COLO829 (cell line): ENCODE measurements around the gene FBXO38.
"Not testable (repeated sequence)": the region's sequence is repeated elsewhere in the genome, so short reads cannot be mapped to it uniquely, and the experiment has no call there.

Experiments used
- DNase-seq: peaks from one replicate; pipeline ENCODE4 v3.0.0; 2012; ENCODE audit warnings: low spot score

FBXO38 gene

DNA sequence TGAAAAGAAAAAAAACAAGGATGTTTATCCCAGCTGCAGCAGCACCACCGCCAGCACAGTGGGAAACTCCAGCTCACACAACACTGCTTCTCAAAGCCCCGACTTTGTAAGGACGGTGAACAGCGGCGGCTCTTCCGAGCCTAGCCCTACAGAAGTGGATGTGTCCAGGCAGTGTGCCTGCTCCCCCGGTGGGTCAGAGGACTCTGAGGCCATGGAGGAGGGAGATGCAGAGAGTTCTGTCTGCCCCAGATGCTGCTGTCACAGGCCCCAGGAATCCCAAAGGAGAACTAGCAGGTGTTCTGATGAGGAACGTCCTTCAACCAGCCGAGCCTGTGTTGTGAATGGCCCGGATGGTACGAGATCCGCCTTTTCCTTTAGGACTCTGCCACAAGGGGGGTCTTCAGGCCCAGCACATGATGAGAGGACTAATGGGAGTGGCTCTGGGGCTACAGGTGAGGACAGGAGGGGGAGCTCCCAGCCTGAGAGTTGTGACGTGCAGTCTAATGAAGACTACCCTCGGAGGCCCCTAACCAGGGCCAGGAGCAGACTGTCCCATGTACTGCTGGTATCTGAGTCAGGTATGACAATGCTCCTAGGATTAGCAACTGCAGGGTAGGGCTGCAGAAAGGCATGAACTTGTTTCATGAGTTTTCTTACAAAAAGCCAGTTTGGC lies 43.7 kb downstream of the FBXO38 start:
- no peak for DNase-seq

DNA sequence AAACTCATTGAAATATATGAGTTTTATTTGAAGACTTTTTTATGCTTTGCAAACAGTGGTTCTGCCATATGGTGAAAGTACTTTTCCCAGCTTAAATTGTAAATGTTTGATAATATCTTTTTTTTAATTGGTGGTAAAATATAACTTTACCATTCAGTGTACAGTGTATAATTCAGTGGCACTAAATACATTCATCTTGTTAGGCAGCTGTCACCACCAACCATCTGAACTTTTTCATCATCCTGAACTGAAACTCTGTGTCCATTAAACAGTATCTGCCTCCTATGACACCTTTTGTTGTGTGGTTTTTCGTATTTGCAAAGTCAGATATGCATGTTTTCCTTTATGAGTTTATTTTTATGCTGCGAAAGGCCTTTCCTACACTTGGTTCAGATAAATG lies 45.1 kb downstream of the FBXO38 start:
- no peak for DNase-seq

DNA sequence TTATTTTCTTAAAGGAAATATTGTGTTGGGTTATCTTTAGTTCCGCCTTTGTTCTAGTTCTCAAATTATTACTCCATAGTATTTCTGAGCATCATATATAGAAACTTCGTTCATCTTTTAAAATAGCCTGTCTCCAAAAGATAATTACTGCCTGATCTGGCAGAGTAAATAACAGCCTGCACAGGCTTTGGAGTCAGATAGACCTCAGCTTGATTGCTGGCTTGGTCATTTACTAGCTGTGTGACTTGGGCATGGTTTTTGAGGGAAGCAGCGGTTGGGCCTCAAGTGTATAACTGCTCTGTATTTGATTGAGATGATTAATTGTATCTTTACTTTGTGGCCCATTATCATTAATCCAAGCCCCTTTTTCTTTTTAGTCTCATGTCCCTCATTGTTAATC lies 50.1 kb downstream of the FBXO38 start:
- DNase-seq = no peak

DNA sequence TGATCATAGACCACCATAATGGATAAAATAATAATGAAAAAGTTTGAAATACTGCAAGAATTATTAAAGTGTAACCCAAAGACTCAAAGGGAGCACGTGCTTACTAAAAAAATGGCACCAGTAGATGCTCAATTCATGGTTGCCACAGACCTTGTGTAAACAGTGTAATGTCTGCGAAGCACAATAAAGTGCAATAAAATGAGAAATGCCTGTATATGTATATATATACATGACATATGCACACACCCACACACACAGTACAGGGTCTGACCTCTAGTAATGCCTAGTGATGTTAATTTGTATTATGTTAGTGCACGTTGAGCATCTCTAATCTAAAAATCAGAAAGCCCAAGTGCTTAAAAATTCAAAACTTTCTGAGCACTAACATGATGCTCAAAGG lies 52.3 kb downstream of the FBXO38 start:
- no peak for DNase-seq

DNA sequence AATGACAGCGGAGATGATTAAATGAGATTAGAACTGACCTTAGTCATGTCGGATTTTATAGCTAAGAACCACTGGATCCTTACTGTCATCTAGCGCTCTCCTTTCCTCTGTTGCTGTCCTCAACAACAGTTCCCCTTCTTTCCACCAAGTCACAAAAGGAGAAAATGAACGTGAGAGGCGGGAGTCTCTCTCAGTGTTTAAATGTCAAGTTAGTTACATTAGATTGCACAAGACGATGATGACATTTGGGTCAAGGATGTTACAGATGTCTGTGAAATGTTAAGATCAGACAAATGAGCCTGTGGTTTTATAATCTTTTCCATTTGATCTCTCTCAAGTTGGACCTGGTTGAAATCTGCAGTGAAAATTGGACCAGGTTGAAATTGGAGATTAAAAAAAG lies 53.5 kb downstream of the FBXO38 start:
- DNase-seq = no peak

DNA sequence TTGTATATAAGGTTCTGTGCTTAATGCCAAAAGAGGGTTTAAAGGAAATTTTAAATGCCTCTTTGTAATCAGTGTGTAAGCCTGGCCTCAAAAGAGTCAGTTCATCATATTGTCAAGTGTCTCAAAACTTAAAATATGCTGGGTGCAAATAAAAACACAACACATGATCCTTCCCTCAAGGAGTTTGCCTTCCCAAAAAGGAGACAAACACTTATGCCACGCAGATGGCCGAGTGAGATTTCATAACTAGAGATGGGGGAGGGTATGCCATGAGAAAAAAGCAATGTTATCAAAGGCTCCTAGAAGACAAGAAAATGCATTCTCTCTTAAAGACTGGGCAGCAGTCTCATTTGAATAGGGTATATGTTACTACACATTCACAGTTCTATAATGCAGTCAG lies 55.2 kb downstream of the FBXO38 start:
- DNase-seq = no peak

DNA sequence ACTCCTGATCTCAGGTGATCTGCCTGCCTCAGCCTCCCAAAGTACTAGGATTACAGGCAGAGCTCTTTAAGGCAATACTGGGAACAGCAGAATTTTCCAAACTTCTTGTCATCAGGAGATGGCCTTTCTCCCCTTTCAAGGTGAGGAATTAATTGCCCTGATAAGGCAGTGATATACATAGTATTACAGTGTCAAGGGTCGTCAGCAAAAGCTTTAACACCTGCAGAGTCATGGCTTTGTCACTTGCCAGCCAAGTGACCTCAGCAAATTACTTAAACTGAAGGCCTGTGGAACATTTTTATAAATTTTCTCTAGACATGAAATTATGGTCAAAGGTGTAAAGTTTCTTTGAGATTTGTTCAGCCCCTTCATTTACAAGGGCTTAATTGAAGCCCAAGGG lies 59.5 kb downstream of the FBXO38 start:
- no peak for DNase-seq

DNA sequence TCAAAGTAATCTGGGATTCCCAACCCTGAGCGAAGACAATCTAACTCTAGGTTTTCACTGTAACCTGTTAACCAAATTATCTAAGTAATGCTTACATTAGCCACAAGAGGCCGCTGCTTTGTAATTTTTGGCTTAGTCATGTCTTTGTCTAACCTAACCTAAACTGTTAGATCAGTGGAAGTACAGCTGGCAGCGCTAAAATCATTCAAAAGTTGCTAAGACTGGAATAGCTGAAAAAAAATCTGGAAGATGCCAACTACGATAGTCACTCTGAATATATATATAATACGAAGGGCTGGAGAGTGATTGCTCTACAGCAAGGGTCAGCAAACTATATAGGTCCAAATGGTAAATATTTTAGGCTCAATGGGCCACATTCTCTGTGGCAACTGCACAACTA lies 60.2 kb downstream of the FBXO38 start:
- peak; percentile 45 for DNase-seq

DNA sequence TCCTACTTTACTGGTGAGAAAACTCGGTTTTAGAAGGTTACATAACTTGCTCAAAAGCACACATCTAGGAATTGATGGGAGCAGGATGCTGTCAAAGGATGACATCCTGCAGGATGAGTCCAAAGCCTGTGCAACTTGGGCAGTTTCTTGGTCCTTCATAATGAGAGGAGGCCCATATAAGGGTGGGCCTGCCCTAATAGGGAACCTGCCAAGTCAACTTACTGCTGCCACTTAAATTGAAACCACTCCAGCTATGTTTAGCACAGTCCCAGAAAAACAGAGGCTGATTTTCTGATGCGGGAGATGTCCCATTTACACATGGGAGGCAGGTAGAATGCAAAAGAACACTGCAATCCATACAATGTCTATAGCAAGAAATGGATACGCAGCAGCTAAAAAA lies 61.8 kb downstream of the FBXO38 start:
- no peak for DNase-seq

DNA sequence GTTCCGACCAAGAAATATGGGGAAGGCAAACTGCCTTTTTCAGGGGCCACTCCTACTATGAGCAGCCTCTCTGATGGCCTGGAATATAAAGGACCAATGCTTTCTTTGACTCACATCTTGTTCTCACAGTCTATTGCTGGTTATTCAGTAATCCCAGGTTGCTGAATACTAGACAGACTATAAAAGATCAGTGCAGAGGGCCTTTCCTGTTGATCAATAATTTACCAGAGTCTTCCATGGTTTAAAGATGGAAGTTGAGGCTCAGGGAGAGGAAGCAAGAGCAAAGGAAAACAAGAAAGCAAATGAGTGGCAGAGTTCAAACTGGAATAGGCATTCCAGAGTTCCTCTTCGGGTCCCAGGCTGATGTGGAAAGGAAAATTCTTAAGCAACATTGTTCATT lies 62.9 kb downstream of the FBXO38 start:
- DNase-seq = no peak

DNA sequence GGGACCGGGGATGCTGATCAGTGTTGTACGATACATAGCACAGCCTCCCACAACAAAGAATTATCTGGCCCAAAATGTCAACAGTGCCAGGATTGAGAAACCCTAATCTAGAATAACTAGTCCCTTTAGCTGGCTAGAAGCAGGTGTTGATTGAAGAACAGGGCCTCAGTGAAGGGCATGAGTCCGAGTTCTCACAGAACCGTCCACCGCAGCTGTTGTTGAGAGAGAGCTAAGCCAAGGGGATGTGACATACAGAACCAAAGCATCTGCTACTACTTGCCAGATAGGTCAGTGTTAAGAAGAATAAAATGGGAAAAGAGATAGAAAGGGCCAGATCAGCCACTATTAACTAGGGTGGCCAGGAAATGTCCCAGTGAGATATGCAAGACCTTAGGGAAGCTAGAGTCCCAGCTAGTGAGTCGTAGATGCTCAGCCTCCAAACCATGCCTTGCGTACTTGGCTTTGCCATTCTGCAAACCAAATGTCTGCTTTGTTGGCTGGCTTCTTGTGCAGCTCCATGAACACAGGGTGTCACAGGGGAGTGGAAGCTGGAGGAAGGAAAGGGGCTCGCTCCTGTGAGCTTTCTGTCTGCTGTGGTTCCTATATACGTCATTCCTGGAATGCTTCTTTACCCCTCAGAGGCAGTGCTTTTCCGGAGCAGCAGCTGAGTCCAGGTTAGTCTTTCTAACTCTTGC lies 68.9 kb downstream of the FBXO38 start:
- DNase-seq = no peak

DNA sequence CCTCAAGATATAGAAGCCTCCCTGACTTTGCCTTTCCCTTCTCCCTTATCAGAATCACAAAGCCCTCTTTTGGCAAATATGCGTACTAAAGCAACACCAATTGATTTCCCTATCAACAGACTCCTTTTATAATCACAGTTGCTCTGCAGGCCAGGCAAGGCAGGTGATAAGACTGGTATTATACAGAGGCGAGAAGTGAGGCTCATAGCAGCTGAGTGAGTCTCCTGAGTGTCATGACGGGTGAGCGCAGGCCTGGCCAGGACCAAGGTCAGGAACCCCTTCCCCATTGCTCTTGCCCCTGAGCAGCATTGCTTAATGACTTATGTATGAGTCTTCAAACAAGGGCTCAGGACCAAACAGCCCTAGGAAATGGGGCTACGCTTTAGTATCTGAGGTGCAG lies 70.8 kb downstream of the FBXO38 start:
- DNase-seq = no peak

DNA sequence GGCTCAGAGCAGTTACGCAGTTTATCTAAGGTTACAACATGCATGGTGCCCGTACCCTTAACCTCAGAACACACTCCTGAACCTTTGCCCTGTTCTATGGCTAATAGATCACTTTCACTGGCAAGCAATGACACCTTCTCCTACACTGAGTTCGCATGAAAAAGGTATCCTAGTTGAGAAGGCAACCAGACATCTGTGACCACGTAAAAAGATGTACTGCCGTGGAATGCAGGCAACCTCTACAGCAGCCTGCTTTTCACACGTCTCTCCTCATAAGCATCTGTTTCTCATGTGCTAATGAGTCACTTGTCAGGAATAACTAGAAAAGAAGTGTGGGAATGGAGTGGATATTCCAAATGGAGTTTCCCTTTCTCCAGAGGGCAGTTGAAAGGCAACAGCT lies 71.4 kb downstream of the FBXO38 start:
- no peak for DNase-seq

DNA sequence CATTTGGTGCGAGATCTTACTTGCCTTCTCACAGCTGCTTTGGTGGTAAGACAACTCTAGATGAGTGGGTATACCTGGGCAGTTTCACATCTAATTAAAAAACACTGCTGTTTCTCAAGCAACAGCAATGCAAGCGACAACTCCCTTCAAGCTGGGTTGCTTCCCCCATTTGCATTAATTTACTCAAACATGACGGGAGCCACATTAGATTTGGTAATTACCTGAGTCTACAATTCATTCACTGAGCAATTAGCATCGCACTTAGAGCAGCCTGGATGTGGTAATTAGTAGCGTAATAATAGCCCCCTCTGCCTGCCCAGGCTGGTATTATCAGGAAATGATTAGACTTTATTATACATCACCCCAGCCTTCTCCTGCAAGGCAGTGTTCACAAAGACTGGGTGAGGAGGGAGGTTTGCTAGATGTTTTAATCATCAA lies 73.4 kb downstream of the FBXO38 start:
- DNase-seq = no peak

DNA sequence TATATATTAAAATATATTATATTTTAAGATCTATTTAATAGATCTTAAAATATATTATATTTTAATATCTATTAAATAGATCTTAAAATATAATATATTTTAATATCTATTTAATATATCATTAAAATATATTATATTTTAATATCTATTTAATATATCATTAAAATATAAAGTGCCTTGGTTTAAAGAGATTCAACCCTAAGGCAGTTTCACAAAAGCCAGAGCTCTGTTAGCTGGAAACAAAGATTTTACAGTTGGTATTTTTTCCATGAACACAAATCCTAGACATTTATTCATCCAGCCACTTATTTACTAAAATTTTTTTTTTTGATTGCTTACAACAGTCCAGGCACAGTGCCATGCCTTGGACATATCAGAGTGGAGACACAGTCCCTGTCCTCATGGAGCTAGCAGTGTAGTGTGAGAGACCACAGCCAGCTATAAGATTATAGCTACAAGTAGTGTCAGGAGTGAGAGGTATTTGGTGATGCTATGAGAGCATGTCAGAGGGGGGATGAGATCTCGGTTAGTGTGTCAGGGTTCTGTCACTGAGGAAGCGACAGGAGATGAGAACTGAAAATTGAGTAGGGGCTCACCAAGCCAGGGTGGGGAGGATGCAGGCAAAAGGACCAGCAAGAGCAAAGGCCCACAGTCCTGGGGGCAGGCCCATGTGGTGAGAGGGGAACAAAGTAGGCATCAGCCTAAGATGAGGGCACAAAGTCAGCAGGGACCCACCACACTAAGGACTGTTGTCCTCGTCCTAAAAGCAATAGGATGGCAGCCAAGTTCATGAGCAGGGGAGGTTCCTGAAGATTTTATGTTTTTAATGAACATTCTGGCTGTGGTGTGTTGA lies 74.5 kb downstream of the FBXO38 start:
- no peak for DNase-seq

DNA sequence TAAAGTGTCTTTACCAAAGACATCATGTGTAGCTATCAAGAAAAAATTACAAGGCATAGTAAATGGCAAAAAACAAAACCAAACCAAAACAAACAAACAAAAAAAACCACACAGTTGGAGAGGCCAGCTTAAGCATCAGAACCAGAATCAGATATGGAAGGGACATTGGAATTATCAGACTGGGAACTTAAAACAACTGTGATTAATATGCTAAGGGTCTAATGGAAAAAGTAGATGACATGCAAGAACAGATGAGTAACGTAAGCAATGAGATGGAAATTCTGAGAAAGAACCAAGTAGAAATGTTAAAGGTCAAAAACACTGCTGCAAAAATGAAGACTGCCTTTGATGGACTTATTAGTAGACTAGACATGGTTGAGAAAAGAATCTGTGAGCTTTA lies 75.9 kb downstream of the FBXO38 start:
- no peak for DNase-seq

DNA sequence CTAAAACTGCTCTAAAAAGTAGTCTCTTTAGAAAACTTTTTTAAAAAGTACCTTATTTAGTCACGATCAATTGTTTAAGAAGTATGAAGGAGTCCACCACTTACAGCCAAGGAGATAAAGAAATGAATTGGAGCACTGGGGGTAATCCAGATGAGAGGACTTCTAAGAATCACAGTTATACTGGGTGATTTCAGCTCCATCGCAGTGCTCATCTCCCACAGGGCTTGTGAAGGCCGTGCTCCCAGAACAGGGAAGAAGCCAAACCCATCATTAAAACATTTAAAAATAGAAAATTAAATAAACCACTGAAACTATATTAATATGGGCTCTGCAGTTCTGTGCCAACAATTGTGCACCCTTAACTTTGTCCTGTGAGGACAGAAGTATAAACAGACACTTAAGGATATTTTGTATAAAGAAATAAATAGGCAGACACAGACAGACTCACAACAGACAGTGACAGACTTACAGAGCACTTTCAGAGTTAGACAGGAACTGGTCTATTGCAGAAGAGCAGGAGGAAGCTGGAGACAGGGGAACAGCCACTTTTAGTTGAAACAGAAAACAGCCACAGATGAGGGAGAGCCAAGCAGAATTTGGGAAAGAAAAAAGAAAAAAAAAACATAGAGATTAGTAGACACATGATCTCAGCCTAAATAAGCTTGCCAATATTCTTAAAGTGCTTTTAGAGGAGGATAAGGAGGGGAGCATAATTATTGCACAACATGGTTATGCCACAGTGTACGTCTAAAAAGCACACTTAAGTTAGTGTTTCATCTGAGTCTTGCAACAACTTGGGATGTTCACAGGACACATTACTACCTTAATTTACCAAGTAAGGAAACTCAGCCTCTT lies 81.8 kb downstream of the FBXO38 start:
- DNase-seq = no peak

DNA sequence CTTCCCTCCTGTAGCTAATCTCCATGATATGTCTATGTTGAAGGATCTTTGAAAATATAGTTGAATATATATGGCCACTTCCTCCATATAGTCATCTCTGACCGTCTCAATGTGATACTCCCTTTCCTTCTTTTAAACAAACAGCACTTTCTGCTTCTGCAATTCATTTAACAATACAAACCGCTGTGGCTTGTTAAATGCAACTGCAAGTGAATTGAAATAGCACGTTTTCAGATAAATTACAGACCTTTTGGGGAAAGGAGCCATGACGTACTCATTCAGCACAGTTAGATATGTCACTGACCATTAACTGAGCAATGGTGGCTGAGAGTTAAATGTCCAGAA lies 82.5 kb downstream of the FBXO38 start:
- DNase-seq = no peak

DNA sequence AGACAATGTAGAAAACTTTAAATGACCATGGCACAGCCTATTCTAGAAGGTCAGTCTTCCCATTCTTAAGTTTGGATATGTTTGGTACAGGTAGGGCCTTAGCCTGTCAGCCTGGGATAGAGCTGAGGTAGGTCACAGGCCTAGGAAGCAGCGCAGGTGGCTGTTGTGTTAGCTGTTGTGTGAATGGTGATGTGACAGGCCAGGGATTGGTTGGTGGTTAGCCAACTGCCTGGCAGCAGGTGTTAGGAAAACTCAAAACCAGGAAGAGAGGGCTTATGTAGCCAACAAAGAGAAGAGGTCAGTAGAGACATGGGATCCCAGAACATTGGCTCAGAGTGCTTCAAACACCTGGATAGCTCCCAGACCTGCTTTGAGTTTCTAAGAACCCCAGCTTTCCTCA lies 84.2 kb downstream of the FBXO38 start:
- no peak for DNase-seq

DNA sequence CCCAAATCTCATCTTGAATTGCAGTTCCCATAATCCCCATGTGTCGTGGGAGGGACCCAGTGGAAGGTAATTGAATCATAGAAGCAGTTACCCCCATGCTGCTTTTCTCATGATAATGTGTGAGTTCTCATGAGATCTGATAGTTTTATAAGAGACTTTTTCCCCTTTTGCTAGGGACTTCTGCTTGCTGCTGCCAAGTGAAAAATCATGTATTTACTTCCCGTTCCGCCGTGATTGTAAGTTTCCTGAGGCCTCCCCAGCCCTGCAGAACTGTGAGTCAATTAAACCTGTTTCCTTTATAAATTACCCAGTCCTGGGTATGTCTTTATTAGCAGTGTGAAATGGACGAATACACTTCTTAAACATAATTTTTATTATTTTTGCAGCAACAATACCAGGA lies 85.0 kb downstream of the FBXO38 start:
- not testable (repeated sequence) for DNase-seq

DNA sequence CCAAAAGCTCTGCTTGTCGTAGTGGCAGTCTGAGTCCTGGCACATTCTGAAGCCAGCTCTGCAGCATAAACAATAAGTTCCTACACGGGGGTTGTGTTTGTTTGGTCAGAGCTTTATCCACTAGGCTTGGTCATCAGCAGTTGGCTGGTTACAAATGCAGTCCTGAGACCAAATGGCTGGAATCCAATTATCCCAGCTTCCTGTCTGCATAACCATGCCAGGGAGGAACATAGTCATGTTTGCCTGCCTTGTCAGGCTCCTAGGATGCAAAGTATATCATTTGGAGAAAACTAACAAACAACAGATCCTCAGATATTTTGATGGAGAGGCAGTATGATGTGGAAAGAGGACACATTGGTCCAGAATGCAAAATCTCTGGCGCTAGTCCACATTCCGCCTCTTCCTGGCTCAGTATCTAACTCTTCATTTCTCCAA lies 85.8 kb downstream of the FBXO38 start:
- DNase-seq = no peak

DNA sequence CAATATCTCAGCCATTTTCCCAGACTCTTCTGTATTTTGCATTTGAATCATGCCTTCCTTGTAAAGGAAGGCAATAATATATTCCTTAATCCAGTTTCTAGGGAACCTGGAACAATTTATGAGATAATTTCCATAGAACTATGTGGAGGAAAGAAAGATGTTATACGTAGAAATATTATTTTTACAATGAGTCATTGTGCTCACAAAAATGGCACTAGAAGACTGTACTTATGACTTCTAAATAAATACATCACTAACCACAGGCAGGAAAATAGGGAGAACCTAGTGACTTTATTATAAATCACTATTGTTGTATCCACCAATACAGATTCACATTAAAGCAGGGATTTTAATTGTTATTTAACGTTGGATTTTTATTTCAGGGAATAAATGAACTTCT lies 87.6 kb downstream of the FBXO38 start:
- DNase-seq = no peak
